ENCODE measurements around the gene CNIH3.

CNIH3 gene

GRCh38 chr1:224763126-224763775, 147.1 kb downstream of the CNIH3 start:
- ATAC-seq: no peak
- TF ChIP-seq TOX (CRISPR knock-in tag; IDR thresholded peaks at IDR 0.05; ENCODE audit: borderline replicate concordance) (no peak), RARB (CRISPR knock-in tag; IDR thresholded peaks at IDR 0.05) (no peak), TCF4 (CRISPR knock-in tag; IDR thresholded peaks at IDR 0.05; ENCODE audit: borderline replicate concordance) (no peak), SNAI2 (CRISPR knock-in tag; IDR thresholded peaks at IDR 0.05) (no peak), TSHZ2 (CRISPR knock-in tag; IDR thresholded peaks at IDR 0.05) (no peak), ARNTL (CRISPR knock-in tag; IDR thresholded peaks at IDR 0.05; ENCODE audit: borderline replicate concordance, low read depth) (no peak), CSDC2 (CRISPR knock-in tag; IDR thresholded peaks at IDR 0.05) (no peak), BACH2 (CRISPR knock-in tag; IDR thresholded peaks at IDR 0.05; ENCODE audit: borderline replicate concordance) (no peak), ZNF70 (CRISPR knock-in tag; IDR thresholded peaks at IDR 0.05) (no peak), ZNF8 (CRISPR knock-in tag; IDR thresholded peaks at IDR 0.05) (no peak), ZFP30 (CRISPR knock-in tag; IDR thresholded peaks at IDR 0.05) (no peak), GLIS3 (CRISPR knock-in tag; IDR thresholded peaks at IDR 0.05) (no peak), ESRRG (CRISPR knock-in tag; IDR thresholded peaks at IDR 0.05) (no peak), ZNF565 (CRISPR knock-in tag; conservative IDR thresholded peaks at IDR 0.05; ENCODE audit: low read depth) (no peak), PPARA (CRISPR knock-in tag; IDR thresholded peaks at IDR 0.05; ENCODE audit: borderline replicate concordance) (no peak)
- TF ChIP-seq, protein P1, sequence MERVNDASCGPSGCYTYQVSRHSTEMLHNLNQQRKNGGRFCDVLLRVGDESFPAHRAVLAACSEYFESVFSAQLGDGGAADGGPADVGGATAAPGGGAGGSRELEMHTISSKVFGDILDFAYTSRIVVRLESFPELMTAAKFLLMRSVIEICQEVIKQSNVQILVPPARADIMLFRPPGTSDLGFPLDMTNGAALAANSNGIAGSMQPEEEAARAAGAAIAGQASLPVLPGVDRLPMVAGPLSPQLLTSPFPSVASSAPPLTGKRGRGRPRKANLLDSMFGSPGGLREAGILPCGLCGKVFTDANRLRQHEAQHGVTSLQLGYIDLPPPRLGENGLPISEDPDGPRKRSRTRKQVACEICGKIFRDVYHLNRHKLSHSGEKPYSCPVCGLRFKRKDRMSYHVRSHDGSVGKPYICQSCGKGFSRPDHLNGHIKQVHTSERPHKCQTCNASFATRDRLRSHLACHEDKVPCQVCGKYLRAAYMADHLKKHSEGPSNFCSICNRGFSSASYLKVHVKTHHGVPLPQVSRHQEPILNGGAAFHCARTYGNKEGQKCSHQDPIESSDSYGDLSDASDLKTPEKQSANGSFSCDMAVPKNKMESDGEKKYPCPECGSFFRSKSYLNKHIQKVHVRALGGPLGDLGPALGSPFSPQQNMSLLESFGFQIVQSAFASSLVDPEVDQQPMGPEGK (CRISPR knock-in tag; IDR thresholded peaks at IDR 0.05; ENCODE audit: borderline replicate concordance): no peak
- TF ChIP-seq, protein P2, sequence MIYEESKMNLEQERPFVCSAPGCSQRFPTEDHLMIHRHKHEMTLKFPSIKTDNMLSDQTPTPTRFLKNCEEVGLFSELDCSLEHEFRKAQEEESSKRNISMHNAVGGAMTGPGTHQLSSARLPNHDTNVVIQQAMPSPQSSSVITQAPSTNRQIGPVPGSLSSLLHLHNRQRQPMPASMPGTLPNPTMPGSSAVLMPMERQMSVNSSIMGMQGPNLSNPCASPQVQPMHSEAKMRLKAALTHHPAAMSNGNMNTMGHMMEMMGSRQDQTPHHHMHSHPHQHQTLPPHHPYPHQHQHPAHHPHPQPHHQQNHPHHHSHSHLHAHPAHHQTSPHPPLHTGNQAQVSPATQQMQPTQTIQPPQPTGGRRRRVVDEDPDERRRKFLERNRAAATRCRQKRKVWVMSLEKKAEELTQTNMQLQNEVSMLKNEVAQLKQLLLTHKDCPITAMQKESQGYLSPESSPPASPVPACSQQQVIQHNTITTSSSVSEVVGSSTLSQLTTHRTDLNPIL (CRISPR knock-in tag; IDR thresholded peaks at IDR 0.05; ENCODE audit: low read depth): no peak
- TF ChIP-seq, protein P3, sequence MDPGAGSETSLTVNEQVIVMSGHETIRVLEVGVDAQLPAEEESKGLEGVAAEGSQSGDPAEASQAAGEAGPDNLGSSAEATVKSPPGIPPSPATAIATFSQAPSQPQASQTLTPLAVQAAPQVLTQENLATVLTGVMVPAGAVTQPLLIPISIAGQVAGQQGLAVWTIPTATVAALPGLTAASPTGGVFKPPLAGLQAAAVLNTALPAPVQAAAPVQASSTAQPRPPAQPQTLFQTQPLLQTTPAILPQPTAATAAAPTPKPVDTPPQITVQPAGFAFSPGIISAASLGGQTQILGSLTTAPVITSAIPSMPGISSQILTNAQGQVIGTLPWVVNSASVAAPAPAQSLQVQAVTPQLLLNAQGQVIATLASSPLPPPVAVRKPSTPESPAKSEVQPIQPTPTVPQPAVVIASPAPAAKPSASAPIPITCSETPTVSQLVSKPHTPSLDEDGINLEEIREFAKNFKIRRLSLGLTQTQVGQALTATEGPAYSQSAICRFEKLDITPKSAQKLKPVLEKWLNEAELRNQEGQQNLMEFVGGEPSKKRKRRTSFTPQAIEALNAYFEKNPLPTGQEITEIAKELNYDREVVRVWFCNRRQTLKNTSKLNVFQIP (CRISPR knock-in tag; IDR thresholded peaks at IDR 0.05; ENCODE audit: borderline replicate concordance, low read depth): no peak

- no peak for ATAC-seq
- TF ChIP-seq ESRRG (CRISPR knock-in tag; IDR thresholded peaks at IDR 0.05) (no peak), GLIS3 (CRISPR knock-in tag; IDR thresholded peaks at IDR 0.05) (no peak), ZNF70 (CRISPR knock-in tag; IDR thresholded peaks at IDR 0.05) (no peak), SNAI2 (CRISPR knock-in tag; IDR thresholded peaks at IDR 0.05) (no peak), RARB (CRISPR knock-in tag; IDR thresholded peaks at IDR 0.05) (no peak), TOX (CRISPR knock-in tag; IDR thresholded peaks at IDR 0.05; ENCODE audit: borderline replicate concordance) (no peak), ISL1 (CRISPR knock-in tag; IDR thresholded peaks at IDR 0.05) (no peak), OSR1 (CRISPR knock-in tag; IDR thresholded peaks at IDR 0.05) (no peak), BACH2 (CRISPR knock-in tag; IDR thresholded peaks at IDR 0.05; ENCODE audit: borderline replicate concordance) (no peak), TCF4 (CRISPR knock-in tag; IDR thresholded peaks at IDR 0.05; ENCODE audit: borderline replicate concordance) (no peak), CSDC2 (CRISPR knock-in tag; IDR thresholded peaks at IDR 0.05) (no peak), ZFP30 (CRISPR knock-in tag; IDR thresholded peaks at IDR 0.05) (no peak), PPARA (CRISPR knock-in tag; IDR thresholded peaks at IDR 0.05; ENCODE audit: borderline replicate concordance) (no peak), ZNF8 (CRISPR knock-in tag; IDR thresholded peaks at IDR 0.05) (no peak), ARNTL (CRISPR knock-in tag; IDR thresholded peaks at IDR 0.05; ENCODE audit: borderline replicate concordance, low read depth) (no peak), ZNF565 (CRISPR knock-in tag; conservative IDR thresholded peaks at IDR 0.05; ENCODE audit: low read depth) (no peak), ZC3H10 (CRISPR knock-in tag; IDR thresholded peaks at IDR 0.05) (no peak), CSRNP3 (CRISPR knock-in tag; IDR thresholded peaks at IDR 0.05) (no peak)
- TF ChIP-seq, protein P1 (CRISPR knock-in tag; IDR thresholded peaks at IDR 0.05; ENCODE audit: borderline replicate concordance): no peak
- TF ChIP-seq, protein P2 (CRISPR knock-in tag; IDR thresholded peaks at IDR 0.05; ENCODE audit: low read depth): no peak
Observed at GRCh38 chr1:224766266-224766665, 150.1 kb downstream of the CNIH3 start.

All from SK-N-SH treated with all-trans-retinoic acid at 6 μM for 48 hours (cell line).